ENCODE measurements around the gene TUBB4B. TPM values are rescaled to one million over a fixed set of nuclear protein-coding genes. Genes with fewer than 3 reads are reported as not detected.
"Not testable (repeated sequence)": the region's sequence is repeated elsewhere in the genome, so short reads cannot be mapped to it uniquely, and the experiment has no call there.

TUBB4B gene
- total and polyA plus RNA-seq, 2 of the 4 experiments (the other 2 are of a cell fraction) = 237 to 529 TPM

GRCh38 chr9:137243266-137243625 is 2.2 kb downstream of the TUBB4B start:
- H3K4me1 ChIP-seq (ENCODE audit: control insufficient read depth, insufficient read depth, low read length); H4K91ac ChIP-seq (ENCODE audit: insufficient read depth, low read depth, low read length); H3K4me3 ChIP-seq (ENCODE audit: insufficient read depth, low read depth, low read length); H3K27me3 ChIP-seq (ENCODE audit: control insufficient read depth, insufficient read depth, low read length); H2BK20ac ChIP-seq (ENCODE audit: low read depth, low read length); H2AFZ ChIP-seq (replicated peaks; ENCODE audit: low read length, poor library complexity); H3K4me2 ChIP-seq (ENCODE audit: low read depth, low read length); H3K18ac ChIP-seq (ENCODE audit: low read depth, low read length); H4K5ac ChIP-seq (ENCODE audit: low read depth, low read length); H4K8ac ChIP-seq (ENCODE audit: low read depth in 2 of 2, low read length in 2 of 2); H2BK15ac ChIP-seq (ENCODE audit: low read depth, low read length); CTCF ChIA-PET; intact Hi-C loops (cut with micrococcal nuclease); POLR2A ChIA-PET (ENCODE audit: unreplicated experiment); H3K27ac ChIP-seq (ENCODE audit: insufficient read depth, low read length); H3K9ac ChIP-seq (ENCODE audit: low read depth, low read length); H3K14ac ChIP-seq (replicated peaks; ENCODE audit: low read depth, low read length); dilution Hi-C loops (cut with HindIII; ENCODE audit: low sequenced_read_pairs, unreplicated experiment); ATAC-seq (ENCODE audit: low read depth); H3K9me1 ChIP-seq (ENCODE audit: insufficient read depth, low read length); H2AK5ac ChIP-seq (ENCODE audit: low read depth, low read length); in situ Hi-C loops (cut with MboI; ENCODE audit: low sequenced_read_pairs); BruUV-seq (replicated peaks); H3K4ac ChIP-seq (ENCODE audit: low read depth, low read length); DNase-seq; H2BK120ac ChIP-seq (ENCODE audit: low read depth, low read length); H3K9me3 ChIP-seq (ENCODE audit: control insufficient read depth, insufficient read depth, low read length); H3K56ac ChIP-seq (ENCODE audit: extremely low read depth, insufficient read depth, low read length); H2BK5ac ChIP-seq (ENCODE audit: low read depth, low read length, poor library complexity, severe bottlenecking): not testable (repeated sequence)
- H4K20me1 ChIP-seq (ENCODE audit: insufficient read depth, low read length) = peaks cover 35% of the 10 kb centered on the region
- peaks cover 19% of the 10 kb centered on the region for H3K36me3 ChIP-seq (ENCODE audit: control insufficient read depth, insufficient read depth, low read length)
- peak overlapping the region; percentile 64; the same call in 1 of the 2 replicates for H3K23ac ChIP-seq (ENCODE audit: low read depth, low read length)
- peaks cover 8 to 37% of the 10 kb centered on the region in 2 experiments; a peak in 3 of 4 replicates for H3K79me1 ChIP-seq (ENCODE audit: low read depth in 1 of 2, low read length in 2 of 2)
- whole genome bisulfite sequencing, 2 experiments (ENCODE audit: extremely low coverage in 2 of 2, insufficient read length in 1 of 2) = 85% methylated on average over 3 of the region's 18 CpGs; no CpG with 5 or more reads in 1 of the 2 experiments
- peak overlapping the region; percentile 81 for H2AK9ac ChIP-seq (replicated peaks; ENCODE audit: low read depth, low read length, poor library complexity)

Data from IMR-90 (cell line).